Measurements from ENCODE around the gene SLC43A1. TPM values are rescaled to one million over a fixed set of nuclear protein-coding genes. Genes with fewer than 3 reads are reported as not detected.

Gene SLC43A1
- total RNA-seq, 8 experiments from 2014 or later = 0.32 to 13.7 (median 2.1) TPM

DNA sequence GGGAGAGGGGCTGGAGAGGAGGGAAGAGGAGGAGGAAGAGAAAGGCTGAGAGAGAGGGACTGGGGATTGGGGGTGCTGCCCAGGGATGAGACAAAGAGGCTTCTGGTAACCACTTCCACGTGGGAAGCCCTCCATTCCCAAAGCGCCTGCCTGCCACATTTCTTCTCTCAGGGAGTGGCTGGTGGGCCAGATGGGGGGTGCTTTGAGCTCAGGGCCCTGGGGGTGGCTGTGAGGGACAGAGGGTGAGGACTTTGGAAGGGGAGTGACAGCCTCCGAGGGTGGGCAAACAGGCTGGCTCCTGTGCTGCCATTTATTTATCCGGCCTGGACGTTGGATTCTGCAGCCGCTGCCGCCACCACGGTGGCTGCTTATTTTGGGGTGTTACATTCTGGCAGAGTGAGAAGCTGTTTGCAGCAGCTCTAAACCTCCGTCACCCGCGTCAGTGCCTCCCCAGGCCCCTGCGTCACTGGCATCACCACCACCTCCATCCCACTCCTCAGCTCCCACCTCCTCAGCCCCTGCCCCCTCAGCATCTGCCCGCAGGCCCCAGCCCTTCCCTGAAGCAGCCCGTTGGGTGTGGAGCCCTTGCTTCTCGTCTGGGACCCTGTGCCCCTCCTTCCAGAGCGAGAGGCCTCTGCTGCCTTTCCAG, 53.5 kb downstream of the SLC43A1 start:
- WGBS, 10 experiments = 14 to 84% (median 70%) methylated on average over 1 to 3 of the region's 16 CpGs; no CpG with 5 or more reads in 6 of the 10 experiments
- in situ Hi-C loops (cut with MboI; ENCODE audit: low pct_unique_long_range_greater_than_20kb in 2 of 9, low sequenced_read_pairs in 9 of 9, unreplicated experiment in 9 of 9) = loop anchor here in 1 of 9 experiments (25.0 kb wide), 1 partner anchor 125 kb away; the partner anchor contains the start of genes P2RX3 and SSRP1
- Histone ChIP-seq H3K4me1 (replicated peaks in 1 of 2) (peaks cover 37 to 38% of the 10 kb centered on the region in 2 donors), H3K4me3 (peak overlapping the region; percentile 70 to 90 (median 78)), H3K27ac (peak overlapping the region in 1 of 2 donors; percentile 49)
- ATAC-seq (replicated peaks in 6 of 8) = no peak

GRCh38 chr11:57460758-57461749, 54.4 kb downstream of the SLC43A1 start:
- Histone ChIP-seq H3K27ac (peak overlapping the region; percentile 49 to 51), H3K4me1 (replicated peaks in 1 of 2) (peaks cover 37 to 38% of the 10 kb centered on the region in 2 donors), H3K4me3 (peak overlapping the region; percentile 70 to 90 (median 78))
- WGBS, 10 experiments = 36 to 100% (median 72%) methylated on average over 1 to 3 of the region's 50 CpGs; no CpG with 5 or more reads in 6 of the 10 experiments
- in situ Hi-C loops (cut with MboI; ENCODE audit: low pct_unique_long_range_greater_than_20kb in 2 of 9, low sequenced_read_pairs in 9 of 9, unreplicated experiment in 9 of 9) = loop anchor here in 1 of 9 experiments (25.0 kb wide), 1 partner anchor 124 kb away; the partner anchor contains the start of genes P2RX3 and SSRP1
- ATAC-seq (replicated peaks in 6 of 8) = peak in 5 of 8 experiments; percentile 7 to 13 (median 7)

- Histone ChIP-seq H3K4me1 (replicated peaks in 1 of 2) (peaks cover 37 to 38% of the 10 kb centered on the region in 2 donors), H3K27ac (peak within 1 kb of the TSS; percentile 34 to 51), H3K4me3 (peak within 1 kb of the TSS; percentile 70 to 90 (median 78))
- in situ Hi-C loops (cut with MboI; ENCODE audit: low pct_unique_long_range_greater_than_20kb in 2 of 9, low sequenced_read_pairs in 9 of 9, unreplicated experiment in 9 of 9) = loop anchor here in 1 of 9 experiments (25.0 kb wide), 1 partner anchor 123 kb away; the partner anchor contains the start of genes P2RX3 and SSRP1
- 0 to 8% (median 0%) methylated on average over 2 to 9 of the region's 66 CpGs; no CpG with 5 or more reads in 6 of the 10 experiments for WGBS, 10 experiments
- peak; percentile 42 to 77 (median 53) for ATAC-seq (replicated peaks in 6 of 8)
These were observed 55.3 kb downstream of the SLC43A1 start, which contains the start of gene RTN4RL2 for GRCh38 chr11:57460022-57460757. RTN4RL2 (plus strand) TSS chr11:57460528; CDS start chr11:57460866, 338 bp downstream.

GRCh38 chr11:57459164-57460021, 56.1 kb downstream of the SLC43A1 start:
- Histone ChIP-seq H3K27ac (no peak overlapping the region), H3K4me1 (replicated peaks in 1 of 2) (peaks cover 35 to 36% of the 10 kb centered on the region in 2 donors), H3K4me3 (peak overlapping the region; percentile 70 to 90 (median 78))
- in situ Hi-C loops (cut with MboI; ENCODE audit: low pct_unique_long_range_greater_than_20kb in 2 of 9, low sequenced_read_pairs in 9 of 9, unreplicated experiment in 9 of 9) = loop anchor here in 1 of 9 experiments (25.0 kb wide), 1 partner anchor 122 kb away; the partner anchor contains the start of genes P2RX3 and SSRP1
- WGBS, 10 experiments = 0 to 10% (median 2%) methylated on average over 4 to 12 of the region's 62 CpGs
- peak in 2 of 8 experiments; percentile 0 for ATAC-seq (replicated peaks in 6 of 8)

DNA sequence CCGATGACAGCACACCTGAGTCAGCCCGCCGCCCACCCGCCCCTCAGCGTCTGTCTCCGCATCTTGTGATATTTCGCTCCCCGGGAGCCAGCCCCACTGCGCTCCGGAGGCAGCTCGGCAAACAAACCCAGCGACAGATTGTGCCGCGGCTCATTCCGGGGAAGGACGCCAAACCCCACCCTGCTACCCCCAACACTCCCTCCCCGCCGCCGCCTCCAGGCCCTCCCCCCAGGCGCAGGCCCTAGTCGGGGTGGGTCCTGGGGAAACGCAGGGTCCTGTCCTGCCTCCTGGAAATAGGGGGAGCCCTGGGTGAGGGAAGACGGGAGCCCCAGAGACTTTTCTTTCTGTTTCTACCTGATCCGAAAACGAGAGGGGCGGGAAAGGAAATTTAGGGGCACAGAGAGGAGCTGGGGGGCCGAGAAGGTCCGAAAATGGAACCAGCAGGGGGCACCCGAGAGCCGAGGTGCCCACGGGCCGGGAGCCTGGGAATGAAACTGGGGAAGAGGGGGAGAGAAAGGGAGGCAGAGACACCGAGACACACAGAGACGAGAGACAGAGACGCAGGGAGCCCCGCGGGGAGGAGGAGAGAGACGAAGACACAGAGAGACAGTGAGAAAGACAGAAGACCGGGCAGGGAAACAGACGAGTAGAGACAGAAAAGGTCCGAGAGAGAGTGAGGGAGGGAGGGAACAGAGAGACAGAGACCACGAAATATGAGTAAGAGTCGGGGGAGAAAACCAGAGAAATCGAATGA, 56.9 kb downstream of the SLC43A1 start:
- ATAC-seq (replicated peaks in 6 of 8) = peak; percentile 1 to 41 (median 8)
- Histone ChIP-seq H3K4me1 (replicated peaks in 1 of 2) (peaks cover 27 to 28% of the 10 kb centered on the region in 2 donors), H3K27ac (no peak overlapping the region), H3K4me3 (peak overlapping the region in 4 of 5 donors; percentile 70 to 90 (median 76))
- WGBS, 10 experiments = 0 to 9% (median 2%) methylated on average over 3 to 18 of the region's 44 CpGs
- in situ Hi-C loops (cut with MboI; ENCODE audit: low pct_unique_long_range_greater_than_20kb in 2 of 9, low sequenced_read_pairs in 9 of 9, unreplicated experiment in 9 of 9) = loop anchor here in 1 of 9 experiments (25.0 kb wide), 1 partner anchor 121 kb away; the partner anchor contains the start of genes P2RX3 and SSRP1

- Histone ChIP-seq H3K4me1 (replicated peaks in 1 of 2) (peaks cover 22 to 23% of the 10 kb centered on the region in 2 donors), H3K27ac (no peak overlapping the region), H3K4me3 (peak overlapping the region in 1 of 5 donors; percentile 90)
- WGBS, 10 experiments = no CpG with 5 or more reads among the region's 16 CpGs
- no peak for ATAC-seq (replicated peaks in 6 of 8)
- in situ Hi-C loops (cut with MboI; ENCODE audit: low pct_unique_long_range_greater_than_20kb in 2 of 9, low sequenced_read_pairs in 9 of 9, unreplicated experiment in 9 of 9) = loop anchor here in 1 of 9 experiments (25.0 kb wide), 1 partner anchor 121 kb away; the partner anchor contains the start of genes P2RX3 and SSRP1
These were observed 57.5 kb downstream of the SLC43A1 start for GRCh38 chr11:57458060-57458409.

DNA sequence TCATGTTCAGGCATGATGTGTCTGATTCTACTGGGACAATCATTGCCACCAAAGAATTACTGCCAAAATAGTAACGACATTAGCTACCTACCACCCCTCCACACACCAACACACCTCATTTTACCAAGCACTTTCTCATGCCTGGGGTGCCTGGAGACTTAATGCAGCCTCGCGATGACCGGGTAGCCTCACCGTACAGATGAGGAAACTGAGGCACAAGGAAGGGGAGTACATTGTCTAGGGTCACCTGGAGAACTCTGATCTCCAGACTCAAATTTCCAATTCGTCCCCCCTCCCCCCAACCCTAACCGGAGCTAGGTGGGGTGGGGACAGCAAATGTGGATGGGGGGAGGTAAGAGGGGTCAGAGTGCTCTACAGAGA, 57.9 kb downstream of the SLC43A1 start:
- in situ Hi-C loops (cut with MboI; ENCODE audit: low pct_unique_long_range_greater_than_20kb in 2 of 9, low sequenced_read_pairs in 9 of 9, unreplicated experiment in 9 of 9) = loop anchor here in 1 of 9 experiments (25.0 kb wide), 1 partner anchor 120 kb away; the partner anchor contains the start of genes P2RX3 and SSRP1
- Histone ChIP-seq H3K4me1 (replicated peaks in 1 of 2) (peaks cover 18 to 19% of the 10 kb centered on the region in 2 donors), H3K27ac (no peak overlapping the region), H3K4me3 (no peak overlapping the region)
- WGBS, 10 experiments = 0% methylated on average over 3 of the region's 7 CpGs; no CpG with 5 or more reads in 9 of the 10 experiments
- ATAC-seq (replicated peaks in 6 of 8) = peak in 3 of 8 experiments; percentile 0 to 4 (median 3)

- in situ Hi-C loops (cut with MboI; ENCODE audit: low pct_unique_long_range_greater_than_20kb in 2 of 9, low sequenced_read_pairs in 9 of 9, unreplicated experiment in 9 of 9) = loop anchor here in 1 of 9 experiments (25.0 kb wide), 1 partner anchor 120 kb away; the partner anchor contains the start of genes P2RX3 and SSRP1
- H3K4me3 ChIP-seq = no peak overlapping the region
- WGBS, 10 experiments = 0 to 40% (median 8%) methylated on average over 1 to 6 of the region's 19 CpGs; no CpG with 5 or more reads in 2 of the 10 experiments
- ATAC-seq (replicated peaks in 6 of 8) = peak; percentile 40 to 71 (median 61)
- H3K4me1 ChIP-seq (replicated peaks in 1 of 2) = peaks cover 12 to 14% of the 10 kb centered on the region in 2 donors
- H3K27ac ChIP-seq = no peak overlapping the region
These were observed 58.4 kb downstream of the SLC43A1 start for GRCh38 chr11:57456960-57457642.

GRCh38 chr11:57453543-57454177, 61.8 kb downstream of the SLC43A1 start:
- in situ Hi-C loops (cut with MboI; ENCODE audit: low pct_unique_long_range_greater_than_20kb in 2 of 9, low sequenced_read_pairs in 9 of 9, unreplicated experiment in 9 of 9) = loop anchor here in 1 of 9 experiments (25.0 kb wide), 1 partner anchor 116 kb away; the partner anchor contains the start of genes P2RX3 and SSRP1
- Histone ChIP-seq H3K27ac (no peak overlapping the region), H3K4me3 (no peak overlapping the region), H3K4me1 (replicated peaks in 1 of 2) (peaks cover 4 to 6% of the 10 kb centered on the region in 2 donors)
- no peak for ATAC-seq (replicated peaks in 6 of 8)
- 63 to 100% (median 87%) methylated on average over 1 to 2 of the region's 2 CpGs; no CpG with 5 or more reads in 6 of the 10 experiments for WGBS, 10 experiments

GRCh38 chr11:57446055-57446454, 69.4 kb downstream of the SLC43A1 start:
- H3K4me3 ChIP-seq = no peak overlapping the region
- H3K4me1 ChIP-seq (replicated peaks in 1 of 2) = peaks cover 0 to 2% of the 10 kb centered on the region in 2 donors
- ATAC-seq (replicated peaks in 6 of 8) = no peak
- WGBS, 10 experiments = 80 to 100% methylated on average over 1 of the region's 1 CpG; no CpG with 5 or more reads in 8 of the 10 experiments
- no peak overlapping the region for H3K27ac ChIP-seq
- in situ Hi-C loops (cut with MboI; ENCODE audit: low pct_unique_long_range_greater_than_20kb in 2 of 9, low sequenced_read_pairs in 9 of 9, unreplicated experiment in 9 of 9) = no loop called here

All from motor neuron (in vitro differentiated cells).